A549 (cell line): ENCODE measurements around the gene ZBTB8A.

Experiments used
- CHD2 ChIP-seq: fragments of 150-350 bp; IDR thresholded peaks from 2 replicates; pipeline ENCODE4 v1.6.1; 2014; ENCODE audit warnings: low read length; ENCODE audit not compliant: partially characterized antibody
- CTCF ChIP-seq: fragments of >200 bp; sonication (Bioruptor Twin); formaldehyde crosslinking; IDR thresholded peaks from 3 replicates; pipeline ENCODE4 v1.5.1; 2016
- ELK1 ChIP-seq: fragments of 150-350 bp; IDR thresholded peaks from 2 replicates; pipeline ENCODE4 v1.6.1; 2014; ENCODE audit warnings: low read depth, mild to moderate bottlenecking, low read length
- KDM1A ChIP-seq: fragments of 200-600 bp; sonication (generic); IDR thresholded peaks from 2 replicates; pipeline ENCODE4 v1.6.1; 2016; ENCODE audit warnings: low read depth, mild to moderate bottlenecking
- MAX ChIP-seq: IDR thresholded peaks from 2 replicates; pipeline ENCODE4 v1.6.1; 2012
- MAZ ChIP-seq: fragments of 150-350 bp; IDR thresholded peaks from 2 replicates; pipeline ENCODE4 v1.6.1; 2014; ENCODE audit warnings: antibody characterized with exemption, low read depth, low read length, borderline replicate concordance
- PHF8 ChIP-seq: fragments of 200-600 bp; sonication (generic); IDR thresholded peaks from 2 replicates; pipeline ENCODE4 v1.6.1; 2016; ENCODE audit warnings: low read depth, mild to moderate bottlenecking, antibody characterized with exemption, moderate library complexity, borderline replicate concordance
- POLR2A ChIP-seq: IDR thresholded peaks from 2 replicates; pipeline ENCODE4 v1.6.1; 2012; ENCODE audit warnings: mild to moderate bottlenecking, low read length
- POLR2AphosphoS2 ChIP-seq: conservative IDR thresholded peaks from 2 replicates; pipeline ENCODE4 v1.6.1; 2012; ENCODE audit warnings: low read length, improper control_type of control experiment, inconsistent platforms
- REST ChIP-seq: fragments of 200-600 bp; sonication (generic); IDR thresholded peaks from 2 replicates; pipeline ENCODE4 v1.6.1; 2016; ENCODE audit warnings: antibody characterized with exemption, mild to moderate bottlenecking, moderate library complexity
- RFX5 ChIP-seq: fragments of 450-650 bp; IDR thresholded peaks from 2 replicates; pipeline ENCODE4 v1.7.1; 2014; ENCODE audit warnings: antibody characterized with exemption, mild to moderate bottlenecking, moderate library complexity

- no peak for TF ChIP-seq CTCF
- TF ChIP-seq POLR2A = no peak
- TF ChIP-seq ELK1 = no peak
- TF ChIP-seq RFX5 = no peak
- TF ChIP-seq KDM1A = no peak
- no peak for TF ChIP-seq CHD2
- TF ChIP-seq POLR2AphosphoS2 = no peak
- no peak for TF ChIP-seq MAX
- no peak for TF ChIP-seq PHF8
- no peak for TF ChIP-seq REST
- TF ChIP-seq MAZ = no peak
Measured at GRCh38 chr1:32494711-32495337, 44.4 kb upstream of the ZBTB8A start.
